Cardiac muscle cell (in vitro differentiated cells and primary cell): ENCODE data around the gene TOR1A. TPM values are rescaled to one million over a fixed set of nuclear protein-coding genes. Genes with fewer than 3 reads are reported as not detected.

ENCODE experiments used
- DNase-seq, 2 donors: peaks; one replicate each; pipeline versions ENCODE4 v3.0.0 to v3.0.0-alpha.2; 2010 to 2017; ENCODE audit warnings: low read depth in 1 of 2, low spot score in 1 of 2
- H3K27ac ChIP-seq: fragments of 200-600 bp; sonication (generic); 2 replicates; pipeline ENCODE4 v1.5.1; 2016
- H3K27me3 ChIP-seq: fragments of 200-600 bp; sonication (generic); 2 replicates; pipeline ENCODE4 v1.6.0; 2016; ENCODE audit warnings: control low read depth
- H3K36me3 ChIP-seq: fragments of 200-600 bp; sonication (generic); 2 replicates; pipeline ENCODE4 v1.5.1; 2016; ENCODE audit warnings: control low read depth
- H3K4me1 ChIP-seq: fragments of 200-600 bp; sonication (generic); 2 replicates; pipeline ENCODE4 v1.8.1; 2017; ENCODE audit warnings: low read depth, mild to moderate bottlenecking, mixed run types
- H3K4me3 ChIP-seq: fragments of 200-600 bp; sonication (generic); 2 replicates; pipeline ENCODE4 v1.5.1; 2016; ENCODE audit warnings: mild to moderate bottlenecking
- H3K9me3 ChIP-seq: fragments of 200-600 bp; sonication (generic); 2 replicates; pipeline ENCODE4 v1.5.1; 2017; ENCODE audit warnings: low read depth, mild to moderate bottlenecking, control low read depth
- CTCF ChIP-seq: IDR thresholded peaks from 2 replicates; pipeline ENCODE4 v1.5.1; 2012; ENCODE audit warnings: low read depth, mild to moderate bottlenecking, low read length
- polyA plus RNA-seq: library from polyadenylated mRNA; unstranded; fragments of >200 nt; fragmentation: Nextera tagmentation; extraction: Ambion mirVana; gene quantifications from 2 replicates; pipeline ENCODE4 v1.2.1, GENCODE V29; 2016
- total RNA-seq: library from RNA; depleted of rRNA; stranded (reverse); fragments of >200 nt; gene quantifications from 2 replicates; pipeline ENCODE4 v1.2.3, GENCODE V29; 2016

The TOR1A gene
- total and polyA plus RNA-seq, 2 experiments from 2014 or later: 28.2 to 35.2 TPM

GRCh38 chr9:129861447-129861827 lies 37.5 kb upstream of the TOR1A start:
- H3K9me3 ChIP-seq: no peaks in the 10 kb centered on the region
- H3K4me3 ChIP-seq: no peak overlapping the region
- H3K4me1 ChIP-seq: no peaks in the 10 kb centered on the region
- no peak for TF ChIP-seq CTCF
- no peaks in the 10 kb centered on the region for H3K27me3 ChIP-seq
- no peak overlapping the region for H3K27ac ChIP-seq
- H3K36me3 ChIP-seq: peaks cover 20% of the 10 kb centered on the region
- no peak for DNase-seq

GRCh38 chr9:129860653-129861446 lies 36.9 kb upstream of the TOR1A start:
- no peak for TF ChIP-seq CTCF
- no peak for DNase-seq
- H3K4me1 ChIP-seq: no peaks in the 10 kb centered on the region
- H3K9me3 ChIP-seq: no peaks in the 10 kb centered on the region
- no peak overlapping the region for H3K27ac ChIP-seq
- peaks cover 20% of the 10 kb centered on the region for H3K36me3 ChIP-seq
- H3K27me3 ChIP-seq: no peaks in the 10 kb centered on the region
- no peak overlapping the region for H3K4me3 ChIP-seq

GRCh38 chr9:129858167-129858962 lies 34.4 kb upstream of the TOR1A start:
- Histone ChIP-seq H3K36me3 (peaks cover 24% of the 10 kb centered on the region), H3K27ac (no peak overlapping the region), H3K4me1 (no peaks in the 10 kb centered on the region), H3K27me3 (no peaks in the 10 kb centered on the region), H3K9me3 (no peaks in the 10 kb centered on the region), H3K4me3 (no peak overlapping the region)
- no peak for DNase-seq
- TF ChIP-seq CTCF: no peak

GRCh38 chr9:129857207-129857606 lies 33.3 kb upstream of the TOR1A start:
- Histone ChIP-seq H3K4me1 (no peaks in the 10 kb centered on the region), H3K4me3 (no peak overlapping the region), H3K27ac (no peak overlapping the region), H3K9me3 (no peaks in the 10 kb centered on the region), H3K27me3 (no peaks in the 10 kb centered on the region), H3K36me3 (peaks cover 34% of the 10 kb centered on the region)
- no peak for DNase-seq
- TF ChIP-seq CTCF: no peak

- Histone ChIP-seq H3K9me3 (no peaks in the 10 kb centered on the region), H3K36me3 (peaks cover 22% of the 10 kb centered on the region), H3K27ac (no peak overlapping the region), H3K4me3 (no peak overlapping the region), H3K27me3 (no peaks in the 10 kb centered on the region), H3K4me1 (no peaks in the 10 kb centered on the region)
- DNase-seq: no peak
- no peak for TF ChIP-seq CTCF
Measured at GRCh38 chr9:129854588-129855110, 30.7 kb upstream of the TOR1A start.
